Measurements from ENCODE around the gene ATG2B. TPM values are rescaled to one million over a fixed set of nuclear protein-coding genes. Genes with fewer than 3 reads are reported as not detected.

The ATG2B gene
- total and polyA plus RNA-seq, 8 donors = 19.5 to 44.1 (median 32.6) TPM

GRCh38 chr14:96307434-96307833 lies 55.7 kb downstream of the ATG2B start:
- H3K27ac ChIP-seq = no peak overlapping the region
- H3K9me3 ChIP-seq = no peaks in the 10 kb centered on the region
- no peak for DNase-seq
- TF ChIP-seq, protein P1, sequence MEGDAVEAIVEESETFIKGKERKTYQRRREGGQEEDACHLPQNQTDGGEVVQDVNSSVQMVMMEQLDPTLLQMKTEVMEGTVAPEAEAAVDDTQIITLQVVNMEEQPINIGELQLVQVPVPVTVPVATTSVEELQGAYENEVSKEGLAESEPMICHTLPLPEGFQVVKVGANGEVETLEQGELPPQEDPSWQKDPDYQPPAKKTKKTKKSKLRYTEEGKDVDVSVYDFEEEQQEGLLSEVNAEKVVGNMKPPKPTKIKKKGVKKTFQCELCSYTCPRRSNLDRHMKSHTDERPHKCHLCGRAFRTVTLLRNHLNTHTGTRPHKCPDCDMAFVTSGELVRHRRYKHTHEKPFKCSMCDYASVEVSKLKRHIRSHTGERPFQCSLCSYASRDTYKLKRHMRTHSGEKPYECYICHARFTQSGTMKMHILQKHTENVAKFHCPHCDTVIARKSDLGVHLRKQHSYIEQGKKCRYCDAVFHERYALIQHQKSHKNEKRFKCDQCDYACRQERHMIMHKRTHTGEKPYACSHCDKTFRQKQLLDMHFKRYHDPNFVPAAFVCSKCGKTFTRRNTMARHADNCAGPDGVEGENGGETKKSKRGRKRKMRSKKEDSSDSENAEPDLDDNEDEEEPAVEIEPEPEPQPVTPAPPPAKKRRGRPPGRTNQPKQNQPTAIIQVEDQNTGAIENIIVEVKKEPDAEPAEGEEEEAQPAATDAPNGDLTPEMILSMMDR (IDR thresholded peaks at IDR 0.05) = no peak
- H3K4me1 ChIP-seq = no peaks in the 10 kb centered on the region
- H3K27me3 ChIP-seq = no peaks in the 10 kb centered on the region
- intact Hi-C loops (cut with DNase I) = loop anchor here in 1 of 2 donors (10.0 kb wide), 1 partner anchor 97 kb away; no protein-coding TSS in a partner anchor
- H3K4me3 ChIP-seq = no peak overlapping the region
- H3K36me3 ChIP-seq = peaks cover 0 to 91% of the 10 kb centered on the region in 2 donors
- no peak for ATAC-seq

DNA sequence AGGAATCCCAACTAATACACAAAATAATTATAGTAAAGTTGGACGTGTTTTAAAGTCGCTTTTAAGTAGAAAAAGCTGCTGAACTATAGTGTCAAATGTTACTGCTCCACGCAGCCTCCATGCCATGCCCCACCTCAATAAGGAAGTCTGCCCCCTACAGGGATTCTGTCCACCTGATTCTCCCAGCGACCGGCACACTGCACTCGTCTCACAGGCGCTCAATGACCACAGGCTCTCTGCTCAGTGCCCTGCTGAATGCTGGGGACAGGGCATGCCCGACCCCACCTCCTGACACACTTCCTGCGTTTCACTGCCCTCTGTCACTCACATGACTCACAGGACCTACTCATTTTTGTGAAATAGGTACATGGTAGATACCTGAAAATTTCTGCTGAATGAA lies 58.2 kb downstream of the ATG2B start:
- Histone ChIP-seq H3K4me3 (no peak overlapping the region), H3K27me3 (no peaks in the 10 kb centered on the region), H3K36me3 (peaks cover 0 to 89% of the 10 kb centered on the region in 2 donors), H3K9me3 (no peaks in the 10 kb centered on the region), H3K27ac (no peak overlapping the region), H3K4me1 (no peaks in the 10 kb centered on the region)
- TF ChIP-seq, protein P1 (IDR thresholded peaks at IDR 0.05) = no peak
- no peak for ATAC-seq
- DNase-seq = no peak
- intact Hi-C loops (cut with DNase I) = loop anchor here in 1 of 2 donors (10.0 kb wide), 1 partner anchor 100 kb away; no protein-coding TSS in a partner anchor

GRCh38 chr14:96303981-96304380 lies 59.2 kb downstream of the ATG2B start:
- TF ChIP-seq, protein P1 (IDR thresholded peaks at IDR 0.05) = no peak
- Histone ChIP-seq H3K9me3 (no peaks in the 10 kb centered on the region), H3K4me1 (no peaks in the 10 kb centered on the region), H3K36me3 (peaks cover 0 to 91% of the 10 kb centered on the region in 2 donors), H3K4me3 (no peak overlapping the region), H3K27ac (no peak overlapping the region), H3K27me3 (no peaks in the 10 kb centered on the region)
- DNase-seq (no peak), ATAC-seq (no peak)
- intact Hi-C loops (cut with DNase I) = loop anchor here in 1 of 2 donors (10.0 kb wide), 1 partner anchor 101 kb away; no protein-coding TSS in a partner anchor

DNA sequence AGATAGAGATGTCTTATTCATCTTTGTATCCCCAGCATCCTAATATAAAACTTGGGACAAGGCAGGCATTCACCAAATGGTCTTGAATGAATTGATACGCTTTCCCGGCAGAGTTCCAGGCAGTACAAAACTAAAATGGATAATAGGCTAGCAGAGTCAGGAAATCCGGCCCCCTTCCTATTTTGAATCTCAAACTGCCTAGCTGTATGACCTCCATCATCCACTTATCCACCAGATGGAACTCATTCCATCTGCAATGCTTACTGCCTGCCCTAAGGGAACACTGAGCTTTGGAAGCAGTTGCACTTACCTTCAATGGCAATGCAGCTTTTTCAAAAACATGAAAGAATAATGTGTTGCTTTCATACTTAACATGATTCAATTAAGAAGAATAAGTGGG lies 63.7 kb downstream of the ATG2B start:
- TF ChIP-seq, protein P1 (IDR thresholded peaks at IDR 0.05) = no peak
- H3K4me1 ChIP-seq = no peaks in the 10 kb centered on the region
- intact Hi-C loops (cut with DNase I) = no loop called here
- no peaks in the 10 kb centered on the region for H3K27me3 ChIP-seq
- DNase-seq (no peak), ATAC-seq (no peak)
- H3K36me3 ChIP-seq = peaks cover 0 to 62% of the 10 kb centered on the region in 2 donors
- H3K27ac ChIP-seq = no peak overlapping the region
- no peak overlapping the region for H3K4me3 ChIP-seq
- no peaks in the 10 kb centered on the region for H3K9me3 ChIP-seq

- no peaks in the 10 kb centered on the region for H3K27me3 ChIP-seq
- no peak for DNase-seq
- H3K4me1 ChIP-seq = no peaks in the 10 kb centered on the region
- no peak overlapping the region for H3K27ac ChIP-seq
- no peak overlapping the region for H3K4me3 ChIP-seq
- intact Hi-C loops (cut with DNase I) = no loop called here
- H3K9me3 ChIP-seq = no peaks in the 10 kb centered on the region
- peaks cover 0 to 54% of the 10 kb centered on the region in 2 donors for H3K36me3 ChIP-seq
- TF ChIP-seq, protein P1 (IDR thresholded peaks at IDR 0.05) = no peak
- ATAC-seq = no peak
These were observed 65.1 kb downstream of the ATG2B start for GRCh38 chr14:96297997-96298515.

All from left lung (tissue), 10 donors.